ENCODE measurements around the gene ACSF3. TPM values are rescaled to one million over a fixed set of nuclear protein-coding genes. Genes with fewer than 3 reads are reported as not detected.

The ACSF3 gene
- polyA plus RNA-seq, 1 donor from 2014 or later, result 20.8 TPM

- Histone ChIP-seq H3K27ac (ENCODE audit: low read length) (no peak overlapping the region), H3K4me3 (ENCODE audit: low read length) (no peak overlapping the region)
These were observed 105.8 kb downstream of the ACSF3 start for GRCh38 chr16:89199241-89200123.

DNA sequence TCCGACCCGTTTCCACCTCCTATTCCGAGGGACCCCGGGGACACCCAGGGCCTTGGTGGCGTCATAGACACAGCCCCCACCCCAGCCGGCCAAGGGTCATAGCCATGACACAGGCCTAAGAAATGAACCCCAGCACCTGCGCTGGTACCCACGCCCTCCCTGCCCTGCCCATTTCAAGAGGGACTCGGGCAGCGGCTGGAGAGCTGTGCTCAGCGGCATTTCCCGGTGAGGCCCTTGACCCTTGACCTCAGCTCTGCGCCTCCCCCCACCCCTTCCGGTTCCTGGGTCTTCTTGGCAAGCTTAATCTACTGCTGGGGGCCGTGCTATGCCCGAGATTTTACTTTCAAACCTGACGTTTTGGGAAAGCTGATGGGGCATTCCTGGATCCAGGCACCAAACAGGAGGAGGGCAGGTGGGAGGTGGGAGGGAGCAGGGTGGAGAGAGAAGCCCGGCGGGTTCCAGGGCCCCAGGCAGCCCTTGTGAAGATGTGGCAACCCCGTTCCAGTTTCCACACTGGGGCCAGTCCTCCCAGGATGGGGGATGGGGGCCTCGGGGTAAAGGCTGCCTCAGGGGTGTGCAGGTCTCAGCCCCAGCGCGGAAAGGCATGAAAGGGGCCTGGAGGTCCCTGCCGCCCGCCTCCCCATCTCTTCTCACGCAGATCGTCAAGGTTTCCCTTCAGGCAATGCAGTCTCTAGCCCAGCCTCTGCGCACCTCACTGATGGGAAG is 106.6 kb downstream of the ACSF3 start, which contains the start of gene SLC22A31:
Gene SLC22A31 (minus strand): TSS at position 414 of the 726 bp plus-strand sequence. CDS start 36 bp downstream, at position 378.
- Histone ChIP-seq H3K79me2 (replicated peaks; ENCODE audit: insufficient read depth, low read length) (no peaks in the 10 kb centered on the region), H3K9ac (ENCODE audit: low read length) (no peak within 1 kb of the TSS), H3K27ac (ENCODE audit: low read length) (no peak within 1 kb of the TSS), H3K9me2 (ENCODE audit: insufficient read depth, low read length) (no peaks in the 10 kb centered on the region), H3K4me2 (ENCODE audit: low read length) (no peak within 1 kb of the TSS), H2AFZ (ENCODE audit: low read depth, low read length) (no peak within 1 kb of the TSS), H3K36me3 (ENCODE audit: insufficient read depth, low read length) (no peaks in the 10 kb centered on the region), H3F3A (ENCODE audit: insufficient read depth, low read length, poor library complexity, severe bottlenecking) (no peaks in the 10 kb centered on the region), H3K27me3 (ENCODE audit: insufficient read depth, low read depth, low read length) (peaks cover 53% of the 10 kb centered on the region), H4K20me1 (ENCODE audit: insufficient read depth) (no peaks in the 10 kb centered on the region), H3K9me3 (ENCODE audit: low read length) (peaks cover 6% of the 10 kb centered on the region), H3K4me3 (ENCODE audit: low read length) (peak within 1 kb of the TSS; percentile 55)
- TF ChIP-seq POLR2AphosphoS5 (IDR thresholded peaks at IDR 0.05) (no peak), EP300 (conservative IDR thresholded peaks at IDR 0.05; ENCODE audit: poor library complexity, severe bottlenecking) (no peak), SMC3 (conservative IDR thresholded peaks at IDR 0.05; ENCODE audit: poor library complexity) (no peak), TAF1 (IDR thresholded peaks at IDR 0.05; ENCODE audit: low read depth) (no peak), EZH2 (IDR thresholded peaks at IDR 0.05; ENCODE audit: borderline replicate concordance, insufficient read depth, low read length, poor library complexity, severe bottlenecking) (peak; percentile 11), MXI1 (conservative IDR thresholded peaks at IDR 0.05; ENCODE audit: poor library complexity, severe bottlenecking) (no peak), RAD21 (conservative IDR thresholded peaks at IDR 0.05) (no peak)

More at GRCh38 chr16:89199241-89200123, 105.8 kb downstream of the ACSF3 start:
- Histone ChIP-seq H3K9ac (ENCODE audit: low read length) (no peak overlapping the region), H3K4me2 (ENCODE audit: low read length) (no peak overlapping the region), H3F3A (ENCODE audit: insufficient read depth, low read length, poor library complexity, severe bottlenecking) (no peaks in the 10 kb centered on the region), H2AFZ (ENCODE audit: low read depth, low read length) (no peak overlapping the region), H3K36me3 (ENCODE audit: insufficient read depth, low read length) (no peaks in the 10 kb centered on the region), H3K9me2 (ENCODE audit: insufficient read depth, low read length) (no peaks in the 10 kb centered on the region), H4K20me1 (ENCODE audit: insufficient read depth) (no peaks in the 10 kb centered on the region), H3K79me2 (replicated peaks; ENCODE audit: insufficient read depth, low read length) (no peaks in the 10 kb centered on the region), H3K9me3 (ENCODE audit: low read length) (peaks cover 6% of the 10 kb centered on the region), H3K27me3 (ENCODE audit: insufficient read depth, low read depth, low read length) (peaks cover 50% of the 10 kb centered on the region)
- TF ChIP-seq CTCF (IDR thresholded peaks at IDR 0.05; ENCODE audit: poor library complexity, severe bottlenecking), result no peak

DNA sequence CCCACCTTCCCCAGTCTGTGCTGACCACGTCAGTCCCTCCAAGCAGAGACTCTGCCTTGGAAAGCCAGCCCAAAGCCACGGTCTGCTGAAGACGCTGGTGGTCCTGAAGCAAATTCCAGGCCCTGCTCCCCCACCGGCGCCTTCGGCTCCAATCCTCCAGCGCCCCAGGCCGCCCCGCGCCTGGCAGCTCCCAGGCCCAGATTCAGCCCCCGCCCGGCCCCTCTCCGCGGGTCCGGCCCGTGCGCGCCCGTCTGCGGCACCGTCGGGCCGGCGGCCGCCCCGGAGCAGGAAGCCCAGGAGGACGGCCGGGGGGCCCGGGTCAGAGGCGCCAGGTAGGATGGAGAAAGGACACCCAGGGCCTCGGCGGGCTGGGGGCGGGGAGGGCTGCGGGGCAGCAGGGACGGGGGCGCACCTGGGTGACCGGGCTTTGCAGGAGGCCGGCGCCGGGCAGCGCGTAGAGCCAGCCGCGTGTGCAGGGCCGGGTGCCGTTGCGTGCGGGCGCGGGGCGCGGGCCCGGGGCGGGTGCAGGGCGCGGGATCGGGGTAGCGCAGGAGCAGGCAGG is 107.3 kb downstream of the ACSF3 start:
- Histone ChIP-seq H4K20me1 (ENCODE audit: insufficient read depth) (no peaks in the 10 kb centered on the region), H3K4me2 (ENCODE audit: low read length) (no peak overlapping the region), H3K9me3 (ENCODE audit: low read length) (peaks cover 6% of the 10 kb centered on the region), H3F3A (ENCODE audit: insufficient read depth, low read length, poor library complexity, severe bottlenecking) (no peaks in the 10 kb centered on the region), H3K9me2 (ENCODE audit: insufficient read depth, low read length) (no peaks in the 10 kb centered on the region), H3K36me3 (ENCODE audit: insufficient read depth, low read length) (no peaks in the 10 kb centered on the region), H3K27ac (ENCODE audit: low read length) (no peak overlapping the region), H3K4me3 (ENCODE audit: low read length) (no peak overlapping the region), H3K9ac (ENCODE audit: low read length) (no peak overlapping the region), H3K27me3 (ENCODE audit: insufficient read depth, low read depth, low read length) (peaks cover 53% of the 10 kb centered on the region), H3K79me2 (replicated peaks; ENCODE audit: insufficient read depth, low read length) (no peaks in the 10 kb centered on the region), H2AFZ (ENCODE audit: low read depth, low read length) (no peak overlapping the region)
- TF ChIP-seq MXI1 (conservative IDR thresholded peaks at IDR 0.05; ENCODE audit: poor library complexity, severe bottlenecking) (no peak), EZH2 (IDR thresholded peaks at IDR 0.05; ENCODE audit: borderline replicate concordance, insufficient read depth, low read length, poor library complexity, severe bottlenecking) (peak; percentile 33), SMC3 (conservative IDR thresholded peaks at IDR 0.05; ENCODE audit: poor library complexity) (no peak), POLR2AphosphoS5 (IDR thresholded peaks at IDR 0.05) (no peak), EP300 (conservative IDR thresholded peaks at IDR 0.05; ENCODE audit: poor library complexity, severe bottlenecking) (no peak), CTCF (IDR thresholded peaks at IDR 0.05; ENCODE audit: poor library complexity, severe bottlenecking) (no peak), TAF1 (IDR thresholded peaks at IDR 0.05; ENCODE audit: low read depth) (no peak)
- TF ChIP-seq, protein P1, sequence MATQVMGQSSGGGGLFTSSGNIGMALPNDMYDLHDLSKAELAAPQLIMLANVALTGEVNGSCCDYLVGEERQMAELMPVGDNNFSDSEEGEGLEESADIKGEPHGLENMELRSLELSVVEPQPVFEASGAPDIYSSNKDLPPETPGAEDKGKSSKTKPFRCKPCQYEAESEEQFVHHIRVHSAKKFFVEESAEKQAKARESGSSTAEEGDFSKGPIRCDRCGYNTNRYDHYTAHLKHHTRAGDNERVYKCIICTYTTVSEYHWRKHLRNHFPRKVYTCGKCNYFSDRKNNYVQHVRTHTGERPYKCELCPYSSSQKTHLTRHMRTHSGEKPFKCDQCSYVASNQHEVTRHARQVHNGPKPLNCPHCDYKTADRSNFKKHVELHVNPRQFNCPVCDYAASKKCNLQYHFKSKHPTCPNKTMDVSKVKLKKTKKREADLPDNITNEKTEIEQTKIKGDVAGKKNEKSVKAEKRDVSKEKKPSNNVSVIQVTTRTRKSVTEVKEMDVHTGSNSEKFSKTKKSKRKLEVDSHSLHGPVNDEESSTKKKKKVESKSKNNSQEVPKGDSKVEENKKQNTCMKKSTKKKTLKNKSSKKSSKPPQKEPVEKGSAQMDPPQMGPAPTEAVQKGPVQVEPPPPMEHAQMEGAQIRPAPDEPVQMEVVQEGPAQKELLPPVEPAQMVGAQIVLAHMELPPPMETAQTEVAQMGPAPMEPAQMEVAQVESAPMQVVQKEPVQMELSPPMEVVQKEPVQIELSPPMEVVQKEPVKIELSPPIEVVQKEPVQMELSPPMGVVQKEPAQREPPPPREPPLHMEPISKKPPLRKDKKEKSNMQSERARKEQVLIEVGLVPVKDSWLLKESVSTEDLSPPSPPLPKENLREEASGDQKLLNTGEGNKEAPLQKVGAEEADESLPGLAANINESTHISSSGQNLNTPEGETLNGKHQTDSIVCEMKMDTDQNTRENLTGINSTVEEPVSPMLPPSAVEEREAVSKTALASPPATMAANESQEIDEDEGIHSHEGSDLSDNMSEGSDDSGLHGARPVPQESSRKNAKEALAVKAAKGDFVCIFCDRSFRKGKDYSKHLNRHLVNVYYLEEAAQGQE (IDR thresholded peaks at IDR 0.05; ENCODE audit: borderline replicate concordance), result no peak

Data from neural cell (in vitro differentiated cells).